Smooth muscle cell of trachea (primary cell): ENCODE data around the gene POTED. TPM values are rescaled to one million over a fixed set of nuclear protein-coding genes. Genes with fewer than 3 reads are reported as not detected.

Source experiments
- total RNA-seq: library from RNA; depleted of rRNA; stranded (reverse); fragments of >200 nt; gene quantifications from 2 replicates; pipeline ENCODE4 v1.2.1, GENCODE V29; 2014

POTED gene
- not detected in 2 replicates for total RNA-seq

DNA sequence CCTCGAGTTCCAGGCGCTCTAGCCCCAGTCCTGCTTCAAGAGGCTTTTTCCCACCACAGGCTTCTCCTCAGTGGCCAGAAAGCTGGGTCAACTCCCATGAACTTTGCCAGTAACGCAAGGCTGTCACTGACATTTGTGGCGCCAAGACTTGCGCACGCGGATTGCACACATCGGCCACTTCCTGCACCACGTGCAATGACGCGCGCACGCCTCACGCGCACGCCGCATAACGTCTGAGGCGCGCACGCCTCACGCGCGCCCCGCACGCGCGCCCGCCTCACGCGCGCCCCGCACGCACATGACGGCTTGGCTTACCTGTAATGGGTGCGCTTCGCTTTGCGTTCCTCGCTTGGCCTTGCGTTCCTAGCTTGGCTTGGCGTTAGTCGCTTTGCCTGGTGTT is at the start of gene POTED:
Gene POTED (plus strand): TSS at position 301 of the 400 bp plus-strand sequence. CDS start 452 bp downstream, outside the sequence.

